OCI-LY7 (cell line): ENCODE measurements around the gene FAM118A. TPM values are rescaled to one million over a fixed set of nuclear protein-coding genes. Genes with fewer than 3 reads are reported as not detected.

Experiments used
- BruUV-seq: library from RNA; stranded (reverse); fragments of 400-500 nt; replicated peaks from 2 replicates; lab custom pipeline; 2021; lab: Mats Ljungman, UMichigan
- CTCF ChIA-PET: fragments of 300-600 bp; sonication (Branson Sonifier 250); formaldehyde crosslinking; loops from one replicate; lab custom pipeline; 2022; ENCODE audit warnings: antibody characterized with exemption; ENCODE audit not compliant: unreplicated experiment; lab: Charles Lee
- POLR2A ChIA-PET: fragments of 300-600 bp; sonication (Branson Sonifier 250); formaldehyde crosslinking; loops from one replicate; lab custom pipeline; 2022; ENCODE audit warnings: antibody characterized with exemption; lab: Charles Lee
- DNase-seq: peaks from one replicate; pipeline ENCODE4 v3.0.0-alpha.2; 2015; ENCODE audit warnings: low spot score
- H2AFZ ChIP-seq: fragments of 200-600 bp; sonication (generic), shearing (Covaris generic); 2 replicates; pipeline ENCODE4 v1.6.1; 2014; ENCODE audit warnings: mild to moderate bottlenecking, antibody characterized with exemption, low read length, moderate library complexity
- H3K27ac ChIP-seq: fragments of 200-600 bp; sonication (generic); 2 replicates; pipeline ENCODE4 v1.5.1; 2014; ENCODE audit warnings: mixed run types, low read depth, mild to moderate bottlenecking, moderate library complexity, low read length, inconsistent platforms; ENCODE audit not compliant: poor library complexity, severe bottlenecking
- H3K36me3 ChIP-seq: fragments of 200-600 bp; sonication (generic); 2 replicates; pipeline ENCODE4 v1.6.1; 2014; ENCODE audit warnings: mild to moderate bottlenecking, antibody characterized with exemption, low read length, moderate library complexity, mixed read lengths; ENCODE audit not compliant: insufficient read depth
- H3K4me1 ChIP-seq: fragments of 200-600 bp; sonication (generic); 2 replicates; pipeline ENCODE4 v1.5.1; 2014; ENCODE audit warnings: mild to moderate bottlenecking, low read length; ENCODE audit not compliant: insufficient read depth, poor library complexity, severe bottlenecking
- H3K4me2 ChIP-seq: fragments of 200-600 bp; sonication (generic); 2 replicates; pipeline ENCODE4 v1.6.1; 2014; ENCODE audit warnings: mild to moderate bottlenecking, low read length
- H3K4me3 ChIP-seq: fragments of 200-600 bp; sonication (generic); 2 replicates; pipeline ENCODE4 v1.5.1; 2014; ENCODE audit warnings: mild to moderate bottlenecking, low read depth, low read length; ENCODE audit not compliant: poor library complexity, severe bottlenecking
- H3K79me2 ChIP-seq: fragments of 200-600 bp; sonication (generic); 2 replicates; pipeline ENCODE4 v1.6.1; 2016; ENCODE audit warnings: low read depth, mild to moderate bottlenecking, low read length, moderate library complexity, mixed read lengths; ENCODE audit not compliant: insufficient read depth
- H3K9me2 ChIP-seq: fragments of 200-600 bp; sonication (generic); 2 replicates; pipeline ENCODE4 v1.6.1; 2016; ENCODE audit warnings: mild to moderate bottlenecking, low read length, mixed read lengths; ENCODE audit not compliant: insufficient read depth
- H3K9me3 ChIP-seq: fragments of 200-600 bp; sonication (generic); 2 replicates; pipeline ENCODE4 v1.6.1; 2014; ENCODE audit warnings: mild to moderate bottlenecking, mixed run types, low read length, mixed read lengths
- H4K20me1 ChIP-seq: fragments of 200-600 bp; sonication (generic); 2 replicates; pipeline ENCODE4 v1.6.1; 2014; ENCODE audit warnings: mild to moderate bottlenecking, antibody characterized with exemption, low read length, moderate library complexity, mixed read lengths; ENCODE audit not compliant: insufficient read depth
- CTCF ChIP-seq: fragments of 200-600 bp; sonication (generic); conservative IDR thresholded peaks from 2 replicates; pipeline ENCODE4 v1.5.1; 2014; ENCODE audit warnings: mild to moderate bottlenecking, antibody characterized with exemption, low read length, moderate library complexity, mixed read lengths
- EZH2phosphoT487 ChIP-seq: fragments of 200-600 bp; sonication (generic); IDR thresholded peaks from 2 replicates; pipeline ENCODE4 v1.6.1; 2018; ENCODE audit warnings: low read depth, borderline replicate concordance, mild to moderate bottlenecking, mixed run types, antibody characterized with exemption, low read length, moderate library complexity, mixed read lengths
- intact Hi-C: fragments of 100-400 bp; cut with micrococcal nuclease; formaldehyde crosslinking; loops from one replicate; pipeline ENCODE4 v1.10.0; 2022; ENCODE audit not compliant: unreplicated experiment
- total RNA-seq, 2 experiments: library from RNA; depleted of rRNA in 1 of 2; stranded (reverse); fragments of >200 nt in 1 of 2; shearing (Covaris generic) in 1 of 2; gene quantifications; 2 replicates each; pipeline ENCODE4 v1.2.3, GENCODE V29; 2014 to 2022

FAM118A gene
- total RNA-seq, 2 experiments from 2014 or later, result 27.6 to 41.5 TPM

GRCh38 chr22:45268167-45268957 lies 41.4 kb upstream of the FAM118A start:
- H3K4me3 ChIP-seq, result peak overlapping the region; percentile 58
- H3K27ac ChIP-seq, result no peak overlapping the region
- CTCF ChIA-PET, result interaction anchor here (0.5 to 0.7 kb wide), 2 partner anchors 173 to 390 kb away, joined by 3 to 5 read pairs; no protein-coding TSS in a partner anchor
- H2AFZ ChIP-seq, result peak overlapping the region; percentile 57
- no peaks in the 10 kb centered on the region for H3K9me2 ChIP-seq
- H3K4me2 ChIP-seq, result peak overlapping the region; percentile 78
- DNase-seq, result no peak
- no peaks in the 10 kb centered on the region for H4K20me1 ChIP-seq
- H3K4me1 ChIP-seq, result peaks cover 33% of the 10 kb centered on the region
- TF ChIP-seq EZH2phosphoT487 (no peak), CTCF (no peak)
- H3K36me3 ChIP-seq, result no peaks in the 10 kb centered on the region
- BruUV-seq, result no TSS peak
- intact Hi-C loops, result loop anchor here (2.0 to 5.0 kb wide), 2 partner anchors 40 to 284 kb away; partner anchors contain the start of gene FAM118A
- POLR2A ChIA-PET, result interaction anchor here (0.5 to 0.8 kb wide), 3 partner anchors 35 to 550 kb away, joined by 3 read pairs; no protein-coding TSS in a partner anchor
- H3K79me2 ChIP-seq, result no peaks in the 10 kb centered on the region
- H3K9me3 ChIP-seq, result no peaks in the 10 kb centered on the region

DNA sequence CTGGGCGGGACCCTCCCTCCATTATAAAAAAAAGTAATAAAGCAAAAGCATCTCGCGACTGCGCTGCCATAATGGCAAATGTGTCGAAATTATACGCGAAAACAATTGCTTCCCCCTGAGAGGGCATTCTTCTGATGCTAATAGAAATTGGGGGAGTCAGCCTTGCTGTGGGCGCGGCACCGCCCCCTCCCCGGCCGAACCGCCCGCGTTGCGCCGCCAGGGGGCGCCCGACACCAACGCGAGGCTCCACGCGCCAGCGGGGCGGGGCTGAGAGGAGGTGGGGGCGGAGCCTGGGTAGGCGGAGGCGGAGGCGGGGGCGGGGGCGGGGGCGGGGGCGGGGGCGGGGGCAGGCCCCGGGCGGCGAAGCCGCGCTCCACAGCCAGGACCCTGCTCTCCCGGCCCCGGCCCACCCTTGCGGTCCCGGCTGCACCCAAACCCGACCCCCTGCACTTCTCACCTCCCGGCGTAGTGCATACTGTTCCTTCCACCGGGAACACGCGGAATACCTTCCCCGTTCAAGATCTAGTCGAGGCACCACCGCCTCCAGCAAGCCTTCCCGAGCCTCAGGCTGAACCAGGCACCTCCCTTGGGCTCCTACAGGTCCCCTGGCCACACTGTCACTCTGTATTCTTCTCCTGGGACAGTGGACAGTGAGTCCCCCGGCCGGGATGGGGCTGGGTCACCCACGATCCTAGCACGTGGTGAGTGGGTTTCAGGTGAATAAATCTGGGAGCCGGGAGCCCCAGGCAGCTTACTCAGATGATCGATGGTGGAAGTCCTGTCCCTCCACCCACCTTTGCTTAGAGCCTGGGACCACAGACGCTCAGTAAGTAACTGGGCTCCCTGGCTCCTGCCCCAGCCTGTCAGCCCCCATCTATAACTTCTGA lies 40.5 kb upstream of the FAM118A start:
- H3K4me1 ChIP-seq, result peaks cover 25% of the 10 kb centered on the region
- no peaks in the 10 kb centered on the region for H3K9me2 ChIP-seq
- H3K9me3 ChIP-seq, result no peaks in the 10 kb centered on the region
- intact Hi-C loops, result loop anchor here (1.0 to 5.0 kb wide), 3 partner anchors 40 to 283 kb away; partner anchors contain the start of gene FAM118A
- peak overlapping the region; percentile 80 for H3K4me2 ChIP-seq
- H3K4me3 ChIP-seq, result peak overlapping the region; percentile 58
- CTCF ChIA-PET, result interaction anchor here (0.5 kb wide), 1 partner anchor 391 kb away, joined by 3 read pairs; no protein-coding TSS in a partner anchor
- POLR2A ChIA-PET, result interaction anchor here (0.5 to 0.7 kb wide), 2 partner anchors 83 to 415 kb away, joined by 3 read pairs; no protein-coding TSS in a partner anchor
- H3K27ac ChIP-seq, result no peak overlapping the region
- peak; percentile 88 for DNase-seq
- H4K20me1 ChIP-seq, result no peaks in the 10 kb centered on the region
- no peaks in the 10 kb centered on the region for H3K79me2 ChIP-seq
- peak overlapping the region; percentile 67 for H2AFZ ChIP-seq
- TF ChIP-seq EZH2phosphoT487 (no peak), CTCF (peak; percentile 82)
- H3K36me3 ChIP-seq, result no peaks in the 10 kb centered on the region
- no TSS peak for BruUV-seq
